Right lobe of liver (tissue), 6 donors: ENCODE measurements around the gene MYRIP. TPM values are rescaled to one million over a fixed set of nuclear protein-coding genes. Genes with fewer than 3 reads are reported as not detected.

Experiments
- ATAC-seq, 4 donors: fragments of 200-7000 bp; cut with Tn5 transposase; one replicate each; pipeline ENCODE4 v1.9.1; 2020; ENCODE audit warnings: mild to moderate bottlenecking in 4 of 4, moderate library complexity in 4 of 4
- DNase-seq, 3 donors: peaks; one replicate each; pipeline ENCODE4 v3.0.0-alpha.2; 2020
- H3K27ac ChIP-seq, 3 donors: fragments of 200-600 bp; one replicate each; pipeline ENCODE4 v1.8.0; 2022
- H3K27me3 ChIP-seq, 2 donors: fragments of 200-600 bp; one replicate each; pipeline ENCODE4 v1.8.0; 2022
- H3K36me3 ChIP-seq, 4 donors: fragments of 200-600 bp; sonication (generic) in 1 of 4; one replicate each; pipeline versions ENCODE4 v1.5.1 to v1.8.0; 2017 to 2022; ENCODE audit warnings: control low read depth in 1 of 4
- H3K4me1 ChIP-seq, 4 donors: fragments of 200-600 bp; sonication (generic) in 1 of 4; one replicate each; pipeline versions ENCODE4 v1.5.1 to v1.8.0; 2017 to 2022; ENCODE audit warnings: control low read depth in 1 of 4
- H3K4me3 ChIP-seq, 3 donors: fragments of 200-600 bp; one replicate each; pipeline ENCODE4 v1.8.0; 2022
- H3K9me3 ChIP-seq, 4 donors: fragments of 200-600 bp; sonication (generic) in 1 of 4; one replicate each; pipeline versions ENCODE4 v1.5.1 to v1.8.0; 2017 to 2022; ENCODE audit warnings: control low read depth in 1 of 4
- POLR2A ChIP-seq: fragments of 450-650 bp; IDR thresholded peaks from one replicate; pipeline ENCODE4 v1.6.1; 2017; ENCODE audit warnings: antibody characterized with exemption, mild to moderate bottlenecking
- whole genome bisulfite sequencing: methylation state at CpG from one replicate; pipeline ENCODE4 v1.1.6; 2018; ENCODE audit warnings: low coverage, low lambda C conversion rate; ENCODE audit not compliant: insufficient coverage; ENCODE audit errors: missing lambda C conversion rate; 5-methylcytosine and 5-hydroxymethylcytosine counted together
- intact Hi-C, 2 donors: fragments of 100-400 bp; cut with DNase I; formaldehyde crosslinking; loops; one replicate each; pipeline versions ENCODE4 v1.11.2 to v1.14.1; 2022
- total RNA-seq, 6 experiments: library from RNA; depleted of rRNA in 2 of 6; stranded (reverse); fragments of >200 nt in 2 of 6; fragmentation: NEBNext Ultra II Directional in 3 of 6; extraction: Animal tissue kit (Norgen Biotek cat#: 25700) in 3 of 6; gene quantifications; one replicate each; pipeline versions ENCODE4 v1.1.0 to v1.2.4, GENCODE V29; 2016 to 2023
- TF ChIP-seq, protein P1 (sequence below), 4 donors: fragments of 200-600 bp in 3 of 4; fragments of 450-650 bp in 1 of 4; IDR thresholded peaks; one replicate each; pipeline versions ENCODE4 v1.5.1 to v1.8.0; 2016 to 2022; ENCODE audit warnings: antibody characterized with exemption in 4 of 4, mild to moderate bottlenecking in 2 of 4
- donor health status: DM: no; HTN: yes; CAD: no.
- donor health status: DM: no; HTN: no; CAD: no.
- donor health status: DM: no; HTN: no; CAD: no.
- donor health status: DM: no; HTN: yes; CAD: no.
- donor health status: DM: no; HTN: yes; CAD: no.

MYRIP gene
- total RNA-seq, 6 experiments from 2014 or later, result 14.3 to 23.2 (median 19.0) TPM

DNA sequence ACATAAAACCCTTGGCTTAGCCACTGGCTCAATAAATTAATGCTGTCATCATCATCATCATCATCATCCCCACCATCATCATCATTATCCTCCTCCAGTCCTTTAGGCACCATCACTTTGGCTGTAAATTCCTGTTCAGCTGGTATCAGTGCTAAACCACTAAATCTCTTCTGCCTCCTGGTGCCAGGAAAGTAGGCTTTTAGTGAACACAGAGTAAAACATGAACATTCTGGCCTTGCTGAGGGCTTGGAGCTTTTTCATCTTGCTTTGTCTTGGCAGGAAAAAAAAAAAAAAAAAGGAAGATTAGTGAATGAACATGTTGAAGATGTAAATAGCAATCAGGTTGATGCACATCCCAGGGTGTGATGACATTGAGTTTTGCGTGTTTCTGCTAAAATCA is 432.8 kb downstream of the MYRIP start:
- Histone ChIP-seq H3K4me1 (no peaks in the 10 kb centered on the region), H3K27me3 (no peaks in the 10 kb centered on the region), H3K4me3 (no peak overlapping the region), H3K36me3 (peaks cover 0 to 7% (median 1%) of the 10 kb centered on the region in 4 donors), H3K27ac (no peak overlapping the region), H3K9me3 (no peaks in the 10 kb centered on the region)
- TF ChIP-seq, protein P1, sequence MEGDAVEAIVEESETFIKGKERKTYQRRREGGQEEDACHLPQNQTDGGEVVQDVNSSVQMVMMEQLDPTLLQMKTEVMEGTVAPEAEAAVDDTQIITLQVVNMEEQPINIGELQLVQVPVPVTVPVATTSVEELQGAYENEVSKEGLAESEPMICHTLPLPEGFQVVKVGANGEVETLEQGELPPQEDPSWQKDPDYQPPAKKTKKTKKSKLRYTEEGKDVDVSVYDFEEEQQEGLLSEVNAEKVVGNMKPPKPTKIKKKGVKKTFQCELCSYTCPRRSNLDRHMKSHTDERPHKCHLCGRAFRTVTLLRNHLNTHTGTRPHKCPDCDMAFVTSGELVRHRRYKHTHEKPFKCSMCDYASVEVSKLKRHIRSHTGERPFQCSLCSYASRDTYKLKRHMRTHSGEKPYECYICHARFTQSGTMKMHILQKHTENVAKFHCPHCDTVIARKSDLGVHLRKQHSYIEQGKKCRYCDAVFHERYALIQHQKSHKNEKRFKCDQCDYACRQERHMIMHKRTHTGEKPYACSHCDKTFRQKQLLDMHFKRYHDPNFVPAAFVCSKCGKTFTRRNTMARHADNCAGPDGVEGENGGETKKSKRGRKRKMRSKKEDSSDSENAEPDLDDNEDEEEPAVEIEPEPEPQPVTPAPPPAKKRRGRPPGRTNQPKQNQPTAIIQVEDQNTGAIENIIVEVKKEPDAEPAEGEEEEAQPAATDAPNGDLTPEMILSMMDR (IDR thresholded peaks at IDR 0.05), result no peak
- TF ChIP-seq POLR2A, result no peak
- 85% methylated on average over 1 of the region's 1 CpG for WGBS
- ATAC-seq (no peak), DNase-seq (no peak)
- intact Hi-C loops, result no loop called here

DNA sequence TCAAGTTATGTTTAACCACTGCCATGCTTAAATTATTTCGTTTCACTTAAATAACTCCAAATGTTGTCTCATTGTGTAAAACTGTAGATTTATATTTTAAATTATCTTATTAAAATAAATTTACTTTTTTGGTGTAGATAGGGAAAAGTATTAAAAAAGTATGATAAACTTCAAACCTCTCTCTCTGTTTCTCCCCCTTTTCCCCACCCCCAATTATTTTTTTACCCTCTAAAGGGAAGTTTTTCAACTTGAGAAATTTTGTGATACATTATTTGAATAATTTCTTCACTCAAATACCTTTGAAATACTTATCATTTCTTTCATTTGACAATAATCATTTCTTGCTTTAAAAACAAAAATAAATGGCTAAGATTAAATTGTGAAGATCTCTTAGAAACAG is 433.2 kb downstream of the MYRIP start:
- no peak overlapping the region for H3K4me3 ChIP-seq
- WGBS, result 95% methylated on average over 1 of the region's 1 CpG
- DNase-seq (no peak), ATAC-seq (no peak)
- TF ChIP-seq, protein P1 (IDR thresholded peaks at IDR 0.05), result no peak
- no peak for TF ChIP-seq POLR2A
- H3K27ac ChIP-seq, result no peak overlapping the region
- no peaks in the 10 kb centered on the region for H3K4me1 ChIP-seq
- H3K27me3 ChIP-seq, result no peaks in the 10 kb centered on the region
- no peaks in the 10 kb centered on the region for H3K9me3 ChIP-seq
- peaks cover 0 to 11% (median 1%) of the 10 kb centered on the region in 4 donors for H3K36me3 ChIP-seq
- intact Hi-C loops, result no loop called here

- H3K27me3 ChIP-seq, result no peaks in the 10 kb centered on the region
- H3K27ac ChIP-seq, result no peak overlapping the region
- H3K36me3 ChIP-seq, result peaks cover 0 to 15% (median 1%) of the 10 kb centered on the region in 4 donors
- 13% methylated on average over 1 of the region's 1 CpG for WGBS
- H3K4me1 ChIP-seq, result no peaks in the 10 kb centered on the region
- H3K4me3 ChIP-seq, result no peak overlapping the region
- no peaks in the 10 kb centered on the region for H3K9me3 ChIP-seq
- no peak for DNase-seq
- intact Hi-C loops, result no loop called here
- TF ChIP-seq POLR2A, result no peak
- TF ChIP-seq, protein P1 (IDR thresholded peaks at IDR 0.05), result no peak
- ATAC-seq, result no peak
Observed at GRCh38 chr3:40243056-40243455, 433.6 kb downstream of the MYRIP start.

DNA sequence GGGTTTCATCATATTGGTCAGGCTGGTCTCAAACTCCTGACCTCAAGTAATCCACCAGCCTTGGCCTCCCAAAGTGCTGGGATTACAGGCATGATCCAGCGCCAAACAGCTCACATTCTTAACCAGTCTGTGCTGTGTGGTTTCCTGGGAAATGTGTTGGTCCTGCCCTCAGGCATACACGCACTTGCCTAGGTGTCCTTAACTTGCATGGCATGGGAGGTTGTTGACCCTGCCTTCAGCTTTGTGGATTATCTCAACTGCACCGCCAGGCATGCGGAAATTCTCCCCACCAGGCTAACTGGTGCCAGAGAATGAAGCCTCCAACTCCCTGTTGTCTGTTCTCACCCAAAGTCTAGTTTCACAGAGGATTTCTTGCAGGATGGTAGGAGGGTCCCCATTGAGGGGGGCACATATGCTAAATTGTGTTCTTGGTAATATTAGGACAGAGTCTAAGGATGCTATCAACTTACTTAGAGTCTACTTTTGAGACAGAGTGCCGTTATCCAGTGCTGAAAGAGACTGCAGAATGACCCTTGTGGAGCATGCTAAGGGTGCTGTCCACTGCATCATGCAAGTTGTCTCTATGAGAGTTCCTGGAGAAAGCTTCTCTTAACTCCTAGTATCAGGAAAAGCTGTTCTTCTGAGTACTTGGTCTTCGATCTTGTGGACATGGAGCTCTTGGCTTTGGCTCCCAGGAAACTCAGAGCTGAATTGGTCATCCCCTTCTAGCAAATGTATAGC is 438.5 kb downstream of the MYRIP start:
- Histone ChIP-seq H3K4me3 (no peak overlapping the region), H3K27ac (no peak overlapping the region), H3K36me3 (peaks cover 0 to 28% (median 8%) of the 10 kb centered on the region in 4 donors), H3K4me1 (no peaks in the 10 kb centered on the region), H3K27me3 (no peaks in the 10 kb centered on the region), H3K9me3 (no peaks in the 10 kb centered on the region)
- TF ChIP-seq POLR2A, result no peak
- TF ChIP-seq, protein P1 (IDR thresholded peaks at IDR 0.05), result no peak
- intact Hi-C loops, result no loop called here
- ATAC-seq, result no peak
- WGBS, result 100% methylated on average over 1 of the region's 6 CpGs
- DNase-seq, result no peak
